Measurements from ENCODE around the gene KRTAP5-5.
"Not testable (repeated sequence)": the region's sequence is repeated elsewhere in the genome, so short reads cannot be mapped to it uniquely, and the experiment has no call there.

KRTAP5-5 gene

DNA sequence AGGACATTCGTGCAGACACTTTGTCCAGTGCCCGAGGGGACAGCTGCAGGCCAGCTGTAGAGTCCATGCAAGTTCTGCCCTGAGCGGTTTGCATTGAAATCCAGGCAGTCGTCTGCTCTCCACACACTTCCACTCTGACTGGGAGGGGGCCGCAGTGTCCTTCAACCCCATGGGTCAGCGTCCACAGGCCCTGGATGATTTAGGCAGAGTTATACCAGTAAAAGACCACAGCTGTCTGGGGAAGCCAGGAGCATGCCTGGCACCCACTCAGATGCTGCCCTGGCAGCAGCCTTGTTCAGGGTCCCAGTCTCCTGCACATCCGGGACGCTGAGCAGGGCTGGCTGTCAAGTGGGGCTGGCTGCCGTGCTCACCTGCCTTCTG lies 26.5 kb downstream of the KRTAP5-5 start:
- TF ChIP-seq, protein P1, sequence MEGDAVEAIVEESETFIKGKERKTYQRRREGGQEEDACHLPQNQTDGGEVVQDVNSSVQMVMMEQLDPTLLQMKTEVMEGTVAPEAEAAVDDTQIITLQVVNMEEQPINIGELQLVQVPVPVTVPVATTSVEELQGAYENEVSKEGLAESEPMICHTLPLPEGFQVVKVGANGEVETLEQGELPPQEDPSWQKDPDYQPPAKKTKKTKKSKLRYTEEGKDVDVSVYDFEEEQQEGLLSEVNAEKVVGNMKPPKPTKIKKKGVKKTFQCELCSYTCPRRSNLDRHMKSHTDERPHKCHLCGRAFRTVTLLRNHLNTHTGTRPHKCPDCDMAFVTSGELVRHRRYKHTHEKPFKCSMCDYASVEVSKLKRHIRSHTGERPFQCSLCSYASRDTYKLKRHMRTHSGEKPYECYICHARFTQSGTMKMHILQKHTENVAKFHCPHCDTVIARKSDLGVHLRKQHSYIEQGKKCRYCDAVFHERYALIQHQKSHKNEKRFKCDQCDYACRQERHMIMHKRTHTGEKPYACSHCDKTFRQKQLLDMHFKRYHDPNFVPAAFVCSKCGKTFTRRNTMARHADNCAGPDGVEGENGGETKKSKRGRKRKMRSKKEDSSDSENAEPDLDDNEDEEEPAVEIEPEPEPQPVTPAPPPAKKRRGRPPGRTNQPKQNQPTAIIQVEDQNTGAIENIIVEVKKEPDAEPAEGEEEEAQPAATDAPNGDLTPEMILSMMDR (IDR thresholded peaks at IDR 0.05; ENCODE audit: insufficient read depth, missing control alignments): no peak
- FAIRE-seq (no peak), DNase-seq (ENCODE audit: insufficient read length, low spot score) (no peak)

DNA sequence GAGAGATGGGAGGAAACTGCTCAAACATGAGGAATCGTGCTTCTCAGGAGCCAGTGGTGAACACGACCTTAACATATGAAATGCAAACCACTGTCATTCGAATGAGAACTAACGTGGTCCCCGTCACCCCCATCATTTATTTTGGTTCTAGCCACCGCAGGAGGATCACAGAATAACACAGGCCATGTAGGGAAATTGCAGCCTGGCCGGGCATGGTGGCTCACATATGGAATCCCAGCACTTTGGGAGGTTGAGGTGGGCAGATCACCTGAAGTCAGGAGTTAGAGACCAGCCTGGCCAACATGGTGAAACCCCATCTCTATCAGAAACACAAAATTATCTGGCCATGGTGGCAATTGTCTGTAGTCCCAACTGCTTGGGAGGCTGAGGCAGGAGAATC lies 27.1 kb downstream of the KRTAP5-5 start:
- FAIRE-seq (no peak), DNase-seq (ENCODE audit: insufficient read length, low spot score) (no peak)
- TF ChIP-seq, protein P1 (IDR thresholded peaks at IDR 0.05; ENCODE audit: insufficient read depth, missing control alignments): no peak

- no peak for FAIRE-seq
- TF ChIP-seq, protein P1 (IDR thresholded peaks at IDR 0.05; ENCODE audit: insufficient read depth, missing control alignments): no peak
- DNase-seq (ENCODE audit: insufficient read length, low spot score): no peak
Measured at GRCh38 chr11:1659506-1659905, 29.9 kb downstream of the KRTAP5-5 start.

GRCh38 chr11:1660111-1660867 lies 30.7 kb downstream of the KRTAP5-5 start:
- no peak for DNase-seq (ENCODE audit: insufficient read length, low spot score)
- TF ChIP-seq, protein P1 (IDR thresholded peaks at IDR 0.05; ENCODE audit: insufficient read depth, missing control alignments): no peak
- FAIRE-seq: no peak

- not testable (repeated sequence) for FAIRE-seq; DNase-seq (ENCODE audit: insufficient read length, low spot score)
Measured at GRCh38 chr11:1661454-1662269, 32.1 kb downstream of the KRTAP5-5 start.

DNA sequence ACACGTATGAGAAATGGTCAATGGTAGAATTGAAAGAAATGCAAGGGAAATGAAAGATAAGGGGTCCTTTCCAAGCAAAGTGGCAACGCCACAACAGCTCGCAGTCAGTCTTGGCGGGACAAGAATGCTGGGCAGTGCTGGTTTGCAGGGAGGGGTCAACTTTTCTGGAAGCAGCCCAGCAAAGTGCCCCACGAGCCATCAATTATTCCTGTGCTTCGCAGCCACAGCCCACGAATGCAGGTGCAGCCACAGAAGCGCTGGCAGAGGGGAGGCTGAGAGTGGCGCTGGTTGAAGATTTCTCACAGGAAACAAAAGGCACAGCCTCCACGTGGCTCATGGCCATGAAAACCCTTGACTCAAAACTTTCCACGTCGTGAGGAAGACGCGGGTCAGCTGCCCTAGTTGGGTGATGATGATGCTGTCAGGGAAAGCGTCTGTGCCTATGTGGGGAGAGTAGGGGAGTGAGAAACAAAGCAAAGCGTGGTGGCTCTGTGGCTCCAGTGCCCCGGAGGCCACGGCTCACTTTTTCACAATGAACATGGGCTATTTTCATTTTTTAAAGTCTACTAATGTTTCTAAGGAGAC lies 33.2 kb downstream of the KRTAP5-5 start:
- not testable (repeated sequence) for FAIRE-seq; DNase-seq (ENCODE audit: insufficient read length, low spot score)

- FAIRE-seq (no peak), DNase-seq (ENCODE audit: insufficient read length, low spot score) (no peak)
- TF ChIP-seq, protein P1 (IDR thresholded peaks at IDR 0.05; ENCODE audit: insufficient read depth, missing control alignments): no peak
Measured at GRCh38 chr11:1665313-1665712, 35.7 kb downstream of the KRTAP5-5 start.
